Neural cell (in vitro differentiated cells): ENCODE data around the gene SNRK.

ENCODE experiments used
- EP300 ChIP-seq: fragments of 450-650 bp; conservative IDR thresholded peaks from 2 replicates; pipeline ENCODE4 v1.6.1; 2014; ENCODE audit warnings: antibody characterized with exemption, mild to moderate bottlenecking, moderate library complexity; ENCODE audit not compliant: poor library complexity, severe bottlenecking
- EZH2 ChIP-seq: fragments of 200-600, 300-800 bp; shearing (Covaris generic), sonication (generic); IDR thresholded peaks from 2 replicates; pipeline ENCODE4 v1.6.1; 2014; ENCODE audit warnings: antibody characterized with exemption, low read length, borderline replicate concordance, mild to moderate bottlenecking; ENCODE audit not compliant: insufficient read depth, poor library complexity, severe bottlenecking
- MXI1 ChIP-seq: fragments of 450-650 bp; conservative IDR thresholded peaks from 2 replicates; pipeline ENCODE4 v1.6.1; 2014; ENCODE audit warnings: antibody characterized with exemption, mild to moderate bottlenecking; ENCODE audit not compliant: poor library complexity, severe bottlenecking
- POLR2AphosphoS5 ChIP-seq: IDR thresholded peaks from 2 replicates; pipeline ENCODE4 v1.6.1; 2012
- RAD21 ChIP-seq: fragments of 450-650 bp; conservative IDR thresholded peaks from 2 replicates; pipeline ENCODE4 v1.6.1; 2014; ENCODE audit warnings: antibody characterized with exemption, mild to moderate bottlenecking, moderate library complexity
- SMC3 ChIP-seq: fragments of 450-650 bp; conservative IDR thresholded peaks from 2 replicates; pipeline ENCODE4 v1.6.1; 2014; ENCODE audit warnings: antibody characterized with exemption, mild to moderate bottlenecking, moderate library complexity; ENCODE audit not compliant: poor library complexity
- TAF1 ChIP-seq: IDR thresholded peaks from 2 replicates; pipeline ENCODE4 v1.6.1; 2012; ENCODE audit warnings: low read depth
- TF ChIP-seq, protein P1 (sequence below): fragments of 450-650 bp; IDR thresholded peaks from 2 replicates; pipeline ENCODE4 v1.5.1; 2014; ENCODE audit warnings: antibody characterized with exemption, mild to moderate bottlenecking, moderate library complexity; ENCODE audit not compliant: poor library complexity, severe bottlenecking
- TF ChIP-seq, protein P2 (sequence below): IDR thresholded peaks from 2 replicates; pipeline ENCODE4 v1.6.1; 2012; ENCODE audit warnings: borderline replicate concordance

DNA sequence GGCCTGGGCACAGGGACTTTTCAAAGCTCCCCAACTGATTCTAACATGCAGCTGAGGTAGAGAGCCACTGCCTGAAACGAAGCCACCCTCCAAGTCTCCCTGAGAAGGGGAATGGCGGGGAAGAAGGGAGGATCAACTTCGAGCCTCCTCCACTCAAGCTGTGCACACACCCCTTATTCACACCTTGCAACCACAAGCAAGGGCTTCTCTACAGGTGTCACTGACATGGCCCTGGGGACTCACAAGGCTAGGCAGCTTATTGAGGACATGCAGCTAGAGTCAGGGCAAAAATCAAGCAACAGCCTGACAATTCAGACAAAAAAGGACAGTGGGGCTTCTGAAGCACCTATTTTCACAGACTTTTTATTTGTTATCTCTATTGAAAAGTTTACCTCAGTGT, 85.2 kb downstream of the SNRK start:
- TF ChIP-seq, protein P1, sequence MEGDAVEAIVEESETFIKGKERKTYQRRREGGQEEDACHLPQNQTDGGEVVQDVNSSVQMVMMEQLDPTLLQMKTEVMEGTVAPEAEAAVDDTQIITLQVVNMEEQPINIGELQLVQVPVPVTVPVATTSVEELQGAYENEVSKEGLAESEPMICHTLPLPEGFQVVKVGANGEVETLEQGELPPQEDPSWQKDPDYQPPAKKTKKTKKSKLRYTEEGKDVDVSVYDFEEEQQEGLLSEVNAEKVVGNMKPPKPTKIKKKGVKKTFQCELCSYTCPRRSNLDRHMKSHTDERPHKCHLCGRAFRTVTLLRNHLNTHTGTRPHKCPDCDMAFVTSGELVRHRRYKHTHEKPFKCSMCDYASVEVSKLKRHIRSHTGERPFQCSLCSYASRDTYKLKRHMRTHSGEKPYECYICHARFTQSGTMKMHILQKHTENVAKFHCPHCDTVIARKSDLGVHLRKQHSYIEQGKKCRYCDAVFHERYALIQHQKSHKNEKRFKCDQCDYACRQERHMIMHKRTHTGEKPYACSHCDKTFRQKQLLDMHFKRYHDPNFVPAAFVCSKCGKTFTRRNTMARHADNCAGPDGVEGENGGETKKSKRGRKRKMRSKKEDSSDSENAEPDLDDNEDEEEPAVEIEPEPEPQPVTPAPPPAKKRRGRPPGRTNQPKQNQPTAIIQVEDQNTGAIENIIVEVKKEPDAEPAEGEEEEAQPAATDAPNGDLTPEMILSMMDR, result no peak
- TF ChIP-seq, protein P2, sequence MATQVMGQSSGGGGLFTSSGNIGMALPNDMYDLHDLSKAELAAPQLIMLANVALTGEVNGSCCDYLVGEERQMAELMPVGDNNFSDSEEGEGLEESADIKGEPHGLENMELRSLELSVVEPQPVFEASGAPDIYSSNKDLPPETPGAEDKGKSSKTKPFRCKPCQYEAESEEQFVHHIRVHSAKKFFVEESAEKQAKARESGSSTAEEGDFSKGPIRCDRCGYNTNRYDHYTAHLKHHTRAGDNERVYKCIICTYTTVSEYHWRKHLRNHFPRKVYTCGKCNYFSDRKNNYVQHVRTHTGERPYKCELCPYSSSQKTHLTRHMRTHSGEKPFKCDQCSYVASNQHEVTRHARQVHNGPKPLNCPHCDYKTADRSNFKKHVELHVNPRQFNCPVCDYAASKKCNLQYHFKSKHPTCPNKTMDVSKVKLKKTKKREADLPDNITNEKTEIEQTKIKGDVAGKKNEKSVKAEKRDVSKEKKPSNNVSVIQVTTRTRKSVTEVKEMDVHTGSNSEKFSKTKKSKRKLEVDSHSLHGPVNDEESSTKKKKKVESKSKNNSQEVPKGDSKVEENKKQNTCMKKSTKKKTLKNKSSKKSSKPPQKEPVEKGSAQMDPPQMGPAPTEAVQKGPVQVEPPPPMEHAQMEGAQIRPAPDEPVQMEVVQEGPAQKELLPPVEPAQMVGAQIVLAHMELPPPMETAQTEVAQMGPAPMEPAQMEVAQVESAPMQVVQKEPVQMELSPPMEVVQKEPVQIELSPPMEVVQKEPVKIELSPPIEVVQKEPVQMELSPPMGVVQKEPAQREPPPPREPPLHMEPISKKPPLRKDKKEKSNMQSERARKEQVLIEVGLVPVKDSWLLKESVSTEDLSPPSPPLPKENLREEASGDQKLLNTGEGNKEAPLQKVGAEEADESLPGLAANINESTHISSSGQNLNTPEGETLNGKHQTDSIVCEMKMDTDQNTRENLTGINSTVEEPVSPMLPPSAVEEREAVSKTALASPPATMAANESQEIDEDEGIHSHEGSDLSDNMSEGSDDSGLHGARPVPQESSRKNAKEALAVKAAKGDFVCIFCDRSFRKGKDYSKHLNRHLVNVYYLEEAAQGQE, result no peak
- TF ChIP-seq MXI1 (no peak), EZH2 (no peak), EP300 (no peak), POLR2AphosphoS5 (no peak), RAD21 (no peak), TAF1 (no peak), SMC3 (no peak)
